ENCODE results near the gene TMEM187.

The TMEM187 gene

GRCh38 chrX:153958605-153959004 is 13.9 kb upstream of the TMEM187 start:
- no peak for DNase-seq (ENCODE audit: low read depth in 1 of 2, low spot score in 1 of 2)
- H3K27ac ChIP-seq (replicated peaks) = no peak overlapping the region
- no peak overlapping the region for H3K4me3 ChIP-seq (replicated peaks; ENCODE audit: insufficient read depth, low read length)
- no peaks in the 10 kb centered on the region for H3K27me3 ChIP-seq (ENCODE audit: insufficient read depth, poor library complexity, severe bottlenecking)
- TF ChIP-seq POLR2AphosphoS5 (IDR thresholded peaks at IDR 0.05; ENCODE audit: low read depth) = no peak
- no peak for TF ChIP-seq SPI1 (IDR thresholded peaks at IDR 0.05; ENCODE audit: borderline replicate concordance, low read depth)
- TF ChIP-seq, protein P1, sequence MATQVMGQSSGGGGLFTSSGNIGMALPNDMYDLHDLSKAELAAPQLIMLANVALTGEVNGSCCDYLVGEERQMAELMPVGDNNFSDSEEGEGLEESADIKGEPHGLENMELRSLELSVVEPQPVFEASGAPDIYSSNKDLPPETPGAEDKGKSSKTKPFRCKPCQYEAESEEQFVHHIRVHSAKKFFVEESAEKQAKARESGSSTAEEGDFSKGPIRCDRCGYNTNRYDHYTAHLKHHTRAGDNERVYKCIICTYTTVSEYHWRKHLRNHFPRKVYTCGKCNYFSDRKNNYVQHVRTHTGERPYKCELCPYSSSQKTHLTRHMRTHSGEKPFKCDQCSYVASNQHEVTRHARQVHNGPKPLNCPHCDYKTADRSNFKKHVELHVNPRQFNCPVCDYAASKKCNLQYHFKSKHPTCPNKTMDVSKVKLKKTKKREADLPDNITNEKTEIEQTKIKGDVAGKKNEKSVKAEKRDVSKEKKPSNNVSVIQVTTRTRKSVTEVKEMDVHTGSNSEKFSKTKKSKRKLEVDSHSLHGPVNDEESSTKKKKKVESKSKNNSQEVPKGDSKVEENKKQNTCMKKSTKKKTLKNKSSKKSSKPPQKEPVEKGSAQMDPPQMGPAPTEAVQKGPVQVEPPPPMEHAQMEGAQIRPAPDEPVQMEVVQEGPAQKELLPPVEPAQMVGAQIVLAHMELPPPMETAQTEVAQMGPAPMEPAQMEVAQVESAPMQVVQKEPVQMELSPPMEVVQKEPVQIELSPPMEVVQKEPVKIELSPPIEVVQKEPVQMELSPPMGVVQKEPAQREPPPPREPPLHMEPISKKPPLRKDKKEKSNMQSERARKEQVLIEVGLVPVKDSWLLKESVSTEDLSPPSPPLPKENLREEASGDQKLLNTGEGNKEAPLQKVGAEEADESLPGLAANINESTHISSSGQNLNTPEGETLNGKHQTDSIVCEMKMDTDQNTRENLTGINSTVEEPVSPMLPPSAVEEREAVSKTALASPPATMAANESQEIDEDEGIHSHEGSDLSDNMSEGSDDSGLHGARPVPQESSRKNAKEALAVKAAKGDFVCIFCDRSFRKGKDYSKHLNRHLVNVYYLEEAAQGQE (IDR thresholded peaks at IDR 0.05; ENCODE audit: insufficient replicate concordance, low read depth) = no peak
- no peak for TF ChIP-seq CTCF (IDR thresholded peaks at IDR 0.05; ENCODE audit: insufficient read depth, low read length)
- no peak for TF ChIP-seq GABPA (IDR thresholded peaks at IDR 0.05; ENCODE audit: low read depth)

DNA sequence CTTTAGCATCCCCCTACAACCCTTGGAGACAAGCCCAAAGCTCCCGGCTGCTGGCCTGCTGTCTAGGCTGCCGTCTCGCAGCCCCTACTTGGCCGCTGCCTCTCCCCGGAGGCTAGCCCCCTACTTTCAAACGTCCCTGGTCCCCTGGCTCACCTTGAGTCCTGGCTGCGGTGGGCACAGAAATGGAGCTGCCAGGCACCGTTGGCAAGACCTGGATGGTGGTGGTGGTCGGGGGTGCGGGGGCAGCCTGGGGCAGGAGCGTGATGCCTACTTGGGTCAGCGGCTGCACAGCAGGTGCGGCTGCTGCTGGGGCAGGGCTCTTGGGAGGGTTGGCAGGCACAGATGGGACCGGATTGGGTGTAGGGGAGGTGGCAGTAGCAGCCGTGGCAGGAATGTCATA is 12.9 kb upstream of the TMEM187 start:
- Histone ChIP-seq H3K4me3 (replicated peaks; ENCODE audit: insufficient read depth, low read length) (no peak overlapping the region), H3K27ac (replicated peaks) (no peak overlapping the region), H3K27me3 (ENCODE audit: insufficient read depth, poor library complexity, severe bottlenecking) (no peaks in the 10 kb centered on the region)
- no peak for DNase-seq (ENCODE audit: low read depth in 1 of 2, low spot score in 1 of 2)
- TF ChIP-seq CTCF (IDR thresholded peaks at IDR 0.05; ENCODE audit: insufficient read depth, low read length) (no peak), POLR2AphosphoS5 (IDR thresholded peaks at IDR 0.05; ENCODE audit: low read depth) (no peak), GABPA (IDR thresholded peaks at IDR 0.05; ENCODE audit: low read depth) (no peak), SPI1 (IDR thresholded peaks at IDR 0.05; ENCODE audit: borderline replicate concordance, low read depth) (no peak)
- TF ChIP-seq, protein P1 (IDR thresholded peaks at IDR 0.05; ENCODE audit: insufficient replicate concordance, low read depth) = no peak

GRCh38 chrX:153960077-153960476 is 12.5 kb upstream of the TMEM187 start:
- no peak overlapping the region for H3K4me3 ChIP-seq (replicated peaks; ENCODE audit: insufficient read depth, low read length)
- H3K27ac ChIP-seq (replicated peaks) = no peak overlapping the region
- DNase-seq (ENCODE audit: low read depth in 1 of 2, low spot score in 1 of 2) = no peak
- TF ChIP-seq GABPA (IDR thresholded peaks at IDR 0.05; ENCODE audit: low read depth) (no peak), SPI1 (IDR thresholded peaks at IDR 0.05; ENCODE audit: borderline replicate concordance, low read depth) (no peak), POLR2AphosphoS5 (IDR thresholded peaks at IDR 0.05; ENCODE audit: low read depth) (no peak), CTCF (IDR thresholded peaks at IDR 0.05; ENCODE audit: insufficient read depth, low read length) (no peak)
- TF ChIP-seq, protein P1 (IDR thresholded peaks at IDR 0.05; ENCODE audit: insufficient replicate concordance, low read depth) = no peak
- no peaks in the 10 kb centered on the region for H3K27me3 ChIP-seq (ENCODE audit: insufficient read depth, poor library complexity, severe bottlenecking)

Measured in HL-60 (cell line).